IPS-20b (cell line): ENCODE results near the gene CLDN9.
"Not testable (repeated sequence)": the region's sequence is repeated elsewhere in the genome, so short reads cannot be mapped to it uniquely, and the experiment has no call there.

Experiments
- H3K27ac ChIP-seq: one replicate; pipeline ENCODE4 v1.5.1; 2013; ENCODE audit warnings: low read length
- H3K27me3 ChIP-seq: 2 replicates; pipeline ENCODE4 v1.6.1; 2013; ENCODE audit warnings: mild to moderate bottlenecking, low read length, inconsistent platforms; ENCODE audit not compliant: insufficient read depth
- H3K36me3 ChIP-seq: 2 replicates; pipeline ENCODE4 v1.6.1; 2013; ENCODE audit warnings: low read depth, mild to moderate bottlenecking, inconsistent platforms, low read length, moderate library complexity; ENCODE audit not compliant: insufficient read depth
- H3K4me1 ChIP-seq: 2 replicates; pipeline ENCODE4 v1.6.1; 2013; ENCODE audit warnings: mild to moderate bottlenecking, control low read depth, inconsistent platforms, low read length, moderate library complexity; ENCODE audit not compliant: insufficient read depth
- H3K4me3 ChIP-seq: 2 replicates; pipeline ENCODE4 v1.5.1; 2013; ENCODE audit warnings: mild to moderate bottlenecking, low read length, inconsistent platforms
- H3K9ac ChIP-seq: 2 replicates; pipeline ENCODE4 v1.6.1; 2013; ENCODE audit warnings: low read depth, mild to moderate bottlenecking, inconsistent platforms, low read length, moderate library complexity
- H3K9me3 ChIP-seq: 2 replicates; pipeline ENCODE4 v1.6.1; 2013; ENCODE audit warnings: mild to moderate bottlenecking, low read depth, low read length, inconsistent platforms; ENCODE audit not compliant: insufficient read depth

CLDN9 gene

GRCh38 chr16:3045758-3046640, 33.3 kb downstream of the CLDN9 start, which contains the start of gene MMP25:
Gene MMP25, plus strand, starts transcription at chr16:3046561. Its CDS starts 357 bp downstream, at chr16:3046918.
- H3K9ac ChIP-seq = peak within 1 kb of the TSS; percentile 47; the same call in 1 of the 2 replicates
- H3K27ac ChIP-seq = no peak within 1 kb of the TSS
- no peaks in the 10 kb centered on the region for H3K36me3 ChIP-seq
- H3K4me1 ChIP-seq = no peaks in the 10 kb centered on the region; the same call in 1 of the 2 replicates
- H3K27me3 ChIP-seq = peaks cover 88% of the 10 kb centered on the region
- peak within 1 kb of the TSS; percentile 70 for H3K4me3 ChIP-seq
- no peaks in the 10 kb centered on the region for H3K9me3 ChIP-seq

DNA sequence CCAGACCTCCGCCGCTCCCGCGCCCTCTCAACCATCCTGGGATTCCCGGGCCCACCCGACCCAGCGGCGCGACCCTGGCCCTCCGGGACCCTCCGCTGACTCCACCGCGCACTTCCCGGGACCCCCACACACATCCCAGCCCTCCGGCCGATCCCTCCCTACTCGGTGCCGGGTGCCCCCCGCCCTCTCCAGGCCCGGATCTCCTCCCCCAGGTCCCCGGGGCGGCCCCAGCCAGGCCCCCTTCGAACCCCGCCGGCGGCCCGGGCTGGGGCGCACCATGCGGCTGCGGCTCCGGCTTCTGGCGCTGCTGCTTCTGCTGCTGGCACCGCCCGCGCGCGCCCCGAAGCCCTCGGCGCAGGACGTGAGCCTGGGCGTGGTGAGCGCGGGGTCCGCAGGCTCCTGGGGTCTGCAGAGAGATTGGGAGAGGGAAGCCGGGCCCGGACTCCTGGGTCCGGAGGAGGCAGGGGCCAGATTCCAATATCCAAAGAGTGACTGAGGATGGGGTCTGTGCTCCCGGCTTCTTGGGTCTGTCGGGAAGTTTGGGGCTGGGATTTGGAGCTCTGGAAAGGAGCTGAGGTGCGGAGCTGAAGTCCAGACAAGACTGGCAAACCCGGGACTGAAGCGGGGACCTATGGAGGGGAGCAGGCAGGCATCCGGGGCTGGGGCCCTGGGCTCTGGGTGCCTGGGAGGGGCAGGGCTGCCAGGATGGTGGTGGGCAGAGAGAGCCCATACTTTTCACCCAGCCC, 34.1 kb downstream of the CLDN9 start:
- H3K9ac ChIP-seq = peak overlapping the region; percentile 27; the same call in 1 of the 2 replicates
- no peaks in the 10 kb centered on the region for H3K9me3 ChIP-seq
- H3K36me3 ChIP-seq = no peaks in the 10 kb centered on the region
- H3K4me3 ChIP-seq = peak overlapping the region; percentile 70
- H3K4me1 ChIP-seq = no peaks in the 10 kb centered on the region; the same call in 1 of the 2 replicates
- no peak overlapping the region for H3K27ac ChIP-seq
- peaks cover 90% of the 10 kb centered on the region for H3K27me3 ChIP-seq

GRCh38 chr16:3047387-3047720, 34.6 kb downstream of the CLDN9 start:
- H3K4me3 ChIP-seq = peak overlapping the region; percentile 70
- no peaks in the 10 kb centered on the region for H3K36me3 ChIP-seq
- no peaks in the 10 kb centered on the region; the same call in 1 of the 2 replicates for H3K4me1 ChIP-seq
- H3K9me3 ChIP-seq = no peaks in the 10 kb centered on the region
- no peak overlapping the region for H3K27ac ChIP-seq
- H3K9ac ChIP-seq = peak overlapping the region; percentile 27; the same call in 1 of the 2 replicates
- H3K27me3 ChIP-seq = peaks cover 87% of the 10 kb centered on the region

DNA sequence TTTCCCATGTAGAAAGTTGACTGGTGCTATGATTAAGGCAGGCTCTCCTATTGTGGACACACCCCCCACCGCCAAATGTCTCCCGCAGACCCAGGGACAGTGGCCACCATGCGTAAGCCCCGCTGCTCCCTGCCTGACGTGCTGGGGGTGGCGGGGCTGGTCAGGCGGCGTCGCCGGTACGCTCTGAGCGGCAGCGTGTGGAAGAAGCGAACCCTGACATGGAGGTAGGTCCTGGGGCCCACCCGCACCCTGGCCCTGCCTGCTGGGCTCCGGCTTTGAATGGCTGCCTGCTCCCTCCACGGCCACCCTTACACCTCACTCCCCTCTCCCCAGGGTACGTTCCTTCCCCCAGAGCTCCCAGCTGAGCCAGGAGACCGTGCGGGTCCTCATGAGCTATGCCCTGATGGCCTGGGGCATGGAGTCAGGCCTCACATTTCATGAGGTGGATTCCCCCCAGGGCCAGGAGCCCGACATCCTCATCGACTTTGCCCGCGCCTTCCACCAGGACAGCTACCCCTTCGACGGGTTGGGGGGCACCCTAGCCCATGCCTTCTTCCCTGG, 37.3 kb downstream of the CLDN9 start:
- H3K4me3 ChIP-seq = no peak overlapping the region
- no peak overlapping the region for H3K27ac ChIP-seq
- H3K9ac ChIP-seq = no peak overlapping the region
- H3K36me3 ChIP-seq = no peaks in the 10 kb centered on the region
- H3K4me1 ChIP-seq = no peaks in the 10 kb centered on the region; the same call in 1 of the 2 replicates
- H3K9me3 ChIP-seq = no peaks in the 10 kb centered on the region
- H3K27me3 ChIP-seq = peaks cover 64% of the 10 kb centered on the region

- Histone ChIP-seq H3K36me3 (no peaks in the 10 kb centered on the region), H3K9ac (no peak overlapping the region), H3K4me3 (no peak overlapping the region), H3K9me3 (no peaks in the 10 kb centered on the region), H3K27ac (no peak overlapping the region), H3K4me1 (no peaks in the 10 kb centered on the region; the same call in 1 of the 2 replicates), H3K27me3 (peaks cover 62% of the 10 kb centered on the region)
Measured at GRCh38 chr16:3050487-3050886, 37.8 kb downstream of the CLDN9 start.

DNA sequence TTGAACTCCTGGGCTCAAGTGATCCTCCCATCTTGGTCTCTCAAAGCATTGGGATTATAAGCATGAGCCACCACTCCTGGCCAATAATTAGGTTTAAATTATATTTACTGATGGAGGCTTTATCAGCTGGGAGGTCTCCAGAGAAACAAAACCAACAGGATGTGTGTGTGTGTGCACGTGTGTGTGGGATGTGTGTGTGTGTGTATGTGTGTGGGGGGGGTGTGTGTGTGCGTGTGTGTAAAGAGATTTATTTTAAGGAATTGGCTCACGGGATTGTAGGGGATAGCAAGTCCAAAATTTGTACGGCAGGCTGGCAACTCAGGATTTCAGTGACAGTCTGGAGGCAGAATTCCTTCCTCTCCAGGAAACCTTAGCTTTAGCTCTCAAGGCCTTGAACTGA, 38.3 kb downstream of the CLDN9 start:
- H3K27ac ChIP-seq = no peak overlapping the region
- no peak overlapping the region for H3K4me3 ChIP-seq
- no peaks in the 10 kb centered on the region for H3K9me3 ChIP-seq
- H3K4me1 ChIP-seq = no peaks in the 10 kb centered on the region; the same call in 1 of the 2 replicates
- H3K36me3 ChIP-seq = no peaks in the 10 kb centered on the region
- H3K27me3 ChIP-seq = peaks cover 60% of the 10 kb centered on the region
- H3K9ac ChIP-seq = no peak overlapping the region

- Histone ChIP-seq H3K27me3 (peaks cover 56% of the 10 kb centered on the region), H3K27ac (no peak overlapping the region), H3K4me1 (no peaks in the 10 kb centered on the region; the same call in 1 of the 2 replicates), H3K36me3 (no peaks in the 10 kb centered on the region), H3K9ac (no peak overlapping the region), H3K4me3 (no peak overlapping the region), H3K9me3 (no peaks in the 10 kb centered on the region)
Measured at GRCh38 chr16:3051494-3051893, 38.8 kb downstream of the CLDN9 start.

DNA sequence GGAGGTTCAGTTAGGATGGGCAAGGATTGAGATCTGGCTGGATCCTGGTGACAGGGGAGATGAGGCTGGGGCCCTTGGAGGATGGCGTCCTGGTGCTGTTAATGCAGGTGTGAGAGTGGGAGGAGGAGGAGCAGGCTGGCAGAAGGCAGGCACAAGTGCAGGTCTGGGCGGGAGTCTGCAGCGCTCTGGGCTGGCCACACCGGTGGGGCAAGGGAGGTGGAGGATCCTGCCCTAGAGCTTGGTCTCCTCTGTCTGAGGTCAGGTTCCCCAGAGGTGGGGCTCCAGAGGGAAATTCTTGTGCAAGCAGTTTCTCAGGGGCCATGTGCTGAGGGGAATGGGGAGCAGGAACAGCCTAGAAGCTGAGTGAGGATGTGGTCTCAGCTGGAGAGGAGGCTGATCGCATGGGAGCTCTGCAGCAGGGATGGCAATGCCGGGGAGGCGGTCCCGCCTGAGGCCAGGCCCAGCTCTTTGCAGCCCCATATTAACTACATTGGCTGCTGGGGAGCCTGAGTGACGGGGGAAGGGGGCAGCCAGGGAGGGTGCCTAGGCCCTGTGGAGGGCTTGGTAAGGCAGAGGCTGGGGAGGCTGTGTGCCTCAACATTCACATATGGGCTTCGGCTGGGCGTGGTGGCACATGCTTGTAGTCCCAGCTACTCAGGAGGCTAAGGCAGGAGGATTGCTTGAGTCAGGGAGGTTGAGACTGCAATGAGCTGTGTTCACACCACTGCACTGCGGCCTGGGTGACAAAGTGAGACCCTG, 40.0 kb downstream of the CLDN9 start:
- H3K27ac ChIP-seq = not testable (repeated sequence)

DNA sequence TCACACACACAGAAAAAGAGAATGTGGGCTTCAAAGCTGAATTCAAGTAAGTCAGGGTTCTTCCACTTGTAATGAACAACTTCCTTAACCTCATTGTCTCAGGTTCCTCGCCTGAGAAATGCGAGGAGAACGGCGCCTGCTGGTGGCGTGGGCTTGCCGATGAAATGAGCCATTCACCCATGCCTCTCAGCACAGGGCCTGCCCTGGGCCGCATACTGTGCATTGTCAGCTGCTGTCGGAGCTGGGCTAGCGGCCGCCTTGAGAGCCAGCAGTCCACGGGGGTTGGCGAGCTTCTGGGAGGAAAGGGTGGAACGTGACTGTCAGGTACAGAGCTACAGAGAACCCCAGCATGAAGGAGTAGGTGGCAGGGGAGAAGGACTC, 40.6 kb downstream of the CLDN9 start:
- not testable (repeated sequence) for H3K4me1 ChIP-seq, H3K9ac ChIP-seq, H3K9me3 ChIP-seq, H3K27ac ChIP-seq, H3K36me3 ChIP-seq, H3K4me3 ChIP-seq
- peaks cover 48% of the 10 kb centered on the region for H3K27me3 ChIP-seq

More for the DNA sequence above, 40.0 kb downstream of the CLDN9 start:
- H3K4me1 ChIP-seq, H3K4me3 ChIP-seq, H3K9ac ChIP-seq, H3K36me3 ChIP-seq, H3K9me3 ChIP-seq: not testable (repeated sequence)
- H3K27me3 ChIP-seq = peaks cover 49% of the 10 kb centered on the region

DNA sequence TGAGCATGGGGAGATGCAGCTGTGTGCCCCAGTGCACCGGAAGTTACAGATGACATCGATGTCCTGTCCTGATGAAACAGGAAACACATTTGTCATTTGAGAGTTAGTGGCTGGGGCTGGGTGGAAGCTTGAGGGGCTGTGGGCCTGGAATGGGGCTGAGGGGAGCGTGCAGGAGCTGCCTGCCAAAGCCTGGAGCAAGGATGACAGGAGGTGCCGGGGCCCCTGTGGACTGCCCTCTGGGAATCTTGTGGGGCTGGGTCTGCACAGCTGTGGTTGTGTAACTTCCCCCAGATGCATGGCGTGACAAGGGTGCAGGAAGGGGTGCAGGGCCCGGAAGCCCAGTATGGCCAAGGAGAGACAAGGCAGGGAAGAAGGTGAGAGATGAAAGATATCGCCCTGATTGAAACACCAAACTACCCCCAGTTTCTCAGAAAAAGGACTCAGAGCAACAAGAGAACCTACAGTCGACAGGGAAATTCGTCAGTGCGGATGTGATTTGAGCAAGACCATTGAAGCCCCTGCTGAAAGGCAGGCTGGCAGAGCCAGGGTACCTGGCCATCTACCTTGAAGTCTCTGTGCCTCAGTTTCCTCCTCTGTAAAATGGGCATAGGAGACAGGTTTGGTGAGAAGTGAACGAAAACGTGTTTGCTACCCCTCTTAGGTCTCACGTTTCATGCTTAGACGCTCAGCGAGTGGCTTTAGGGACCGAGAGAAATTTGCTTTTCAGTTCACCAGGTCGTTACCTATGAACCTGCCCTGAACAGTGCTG, 42.4 kb downstream of the CLDN9 start:
- no peak overlapping the region for H3K27ac ChIP-seq
- peaks cover 36% of the 10 kb centered on the region for H3K27me3 ChIP-seq
- no peak overlapping the region for H3K9ac ChIP-seq
- no peaks in the 10 kb centered on the region for H3K4me1 ChIP-seq
- H3K36me3 ChIP-seq = no peaks in the 10 kb centered on the region
- H3K4me3 ChIP-seq = no peak overlapping the region
- no peaks in the 10 kb centered on the region for H3K9me3 ChIP-seq
